HG03159 (cell line): ENCODE results near the gene MUCL3.
"Not testable (repeated sequence)": the region's sequence is repeated elsewhere in the genome, so short reads cannot be mapped to it uniquely, and the experiment has no call there.

Experiments used
- ATAC-seq: cut with Tn5 transposase; IDR thresholded peaks from one replicate; pipeline ENCODE4 v1.9.1; 2021; ENCODE audit warnings: mild to moderate bottlenecking, moderate library complexity; ENCODE audit not compliant: unreplicated experiment

Gene MUCL3

GRCh38 chr6:30940361-30940986 is at the start of gene MUCL3:
TSS of gene MUCL3 (plus strand) at chr6:30940973. CDS start at chr6:30941000, 27 bp downstream.
- no peak for ATAC-seq

- no peak for ATAC-seq
Measured at GRCh38 chr6:30891450-30891723, 49.4 kb upstream of the MUCL3 start.

- ATAC-seq = no peak
Measured at GRCh38 chr6:30891816-30892538, 48.8 kb upstream of the MUCL3 start.

- ATAC-seq = no peak
Measured at GRCh38 chr6:30893001-30893591, 47.7 kb upstream of the MUCL3 start.

GRCh38 chr6:30893666-30894065 is 47.1 kb upstream of the MUCL3 start:
- no peak for ATAC-seq

- ATAC-seq = no peak
Measured at GRCh38 chr6:30894381-30894780, 46.4 kb upstream of the MUCL3 start.

- no peak for ATAC-seq
Measured at GRCh38 chr6:30894935-30895334, 45.8 kb upstream of the MUCL3 start.

GRCh38 chr6:30895343-30895742 is 45.4 kb upstream of the MUCL3 start:
- no peak for ATAC-seq

- no peak for ATAC-seq
Measured at GRCh38 chr6:30896541-30896940, 44.2 kb upstream of the MUCL3 start.

- no peak for ATAC-seq
Measured at GRCh38 chr6:30897882-30898281, 42.9 kb upstream of the MUCL3 start.

GRCh38 chr6:30898750-30899360 is 41.9 kb upstream of the MUCL3 start:
- ATAC-seq = no peak

GRCh38 chr6:30900863-30901417 is 39.8 kb upstream of the MUCL3 start:
- no peak for ATAC-seq

- no peak for ATAC-seq
Measured at GRCh38 chr6:30901436-30901835, 39.3 kb upstream of the MUCL3 start.

- ATAC-seq = not testable (repeated sequence)
Measured at GRCh38 chr6:30902196-30902595, 38.6 kb upstream of the MUCL3 start.

GRCh38 chr6:30902709-30903108 is 38.1 kb upstream of the MUCL3 start:
- no peak for ATAC-seq

GRCh38 chr6:30903236-30903635 is 37.5 kb upstream of the MUCL3 start:
- no peak for ATAC-seq

- ATAC-seq = not testable (repeated sequence)
Measured at GRCh38 chr6:30907290-30907757, 33.4 kb upstream of the MUCL3 start.

GRCh38 chr6:30907758-30908591 is 32.8 kb upstream of the MUCL3 start, which contains the start of gene GTF2H4:
TSS of gene GTF2H4 (plus strand) at chr6:30908207.
- ATAC-seq = peak; percentile 91

- ATAC-seq = no peak
Measured at GRCh38 chr6:30908700-30909099, 32.1 kb upstream of the MUCL3 start.

- not testable (repeated sequence) for ATAC-seq
Measured at GRCh38 chr6:30910473-30910872, 30.3 kb upstream of the MUCL3 start.
